ENCODE data around the gene RAF1. TPM values are rescaled to one million over a fixed set of nuclear protein-coding genes. Genes with fewer than 3 reads are reported as not detected.

RAF1 gene
- total and polyA plus RNA-seq, 2 experiments from 2014 or later: 39.5 to 123 TPM

DNA sequence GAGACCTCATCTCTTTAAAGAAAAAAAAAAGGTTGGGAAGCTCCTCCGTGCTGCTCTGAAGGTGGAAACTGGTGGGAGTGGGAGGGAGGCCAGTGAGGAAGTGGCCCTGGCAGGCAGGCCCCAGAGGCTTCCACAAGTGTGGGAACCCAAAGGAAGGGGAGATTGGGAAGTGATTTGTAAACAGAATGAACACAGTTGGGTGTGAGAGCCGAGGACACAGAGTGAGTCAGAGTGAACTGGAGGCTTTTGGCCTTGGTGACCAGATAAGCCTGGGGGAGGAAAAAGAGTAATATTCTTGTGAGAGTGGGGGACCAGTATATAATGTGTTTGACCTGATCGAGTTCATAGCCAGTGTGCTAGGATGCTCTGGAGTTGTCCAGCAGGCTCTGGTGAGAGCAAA lies 84.0 kb downstream of the RAF1 start:
- peaks cover 84% of the 10 kb centered on the region for H3K36me3 Mint-ChIP-seq (ENCODE audit: low read depth)

More for the DNA sequence above, 84.0 kb downstream of the RAF1 start:
- ATAC-seq (no peak), DNase-seq (ENCODE audit: low spot score) (no peak)
- H3K4me3 ChIP-seq: no peak overlapping the region
- peaks cover 25% of the 10 kb centered on the region for H3K27me3 Mint-ChIP-seq (ENCODE audit: insufficient read depth, low read depth, poor library complexity)
- H3K4me1 ChIP-seq (ENCODE audit: insufficient read depth): no peaks in the 10 kb centered on the region
- H3K79me2 ChIP-seq (replicated peaks; ENCODE audit: insufficient read depth): no peaks in the 10 kb centered on the region
- H3K27ac ChIP-seq (ENCODE audit: low read depth): no peak overlapping the region
- peaks cover 27% of the 10 kb centered on the region for H3K36me3 ChIP-seq (ENCODE audit: insufficient read depth)
- no peaks in the 10 kb centered on the region for H3K27me3 ChIP-seq (ENCODE audit: insufficient read depth)
- no peak overlapping the region for H3K4me3 Mint-ChIP-seq
- H3K9me3 Mint-ChIP-seq: no peaks in the 10 kb centered on the region
- no peak overlapping the region for H3K4me2 ChIP-seq
- no peaks in the 10 kb centered on the region for H3K9me2 ChIP-seq (ENCODE audit: insufficient read depth)
- H3K4me1 Mint-ChIP-seq: peaks cover 3% of the 10 kb centered on the region; the same call in 2 of the 3 replicates
- TF ChIP-seq, protein P1, sequence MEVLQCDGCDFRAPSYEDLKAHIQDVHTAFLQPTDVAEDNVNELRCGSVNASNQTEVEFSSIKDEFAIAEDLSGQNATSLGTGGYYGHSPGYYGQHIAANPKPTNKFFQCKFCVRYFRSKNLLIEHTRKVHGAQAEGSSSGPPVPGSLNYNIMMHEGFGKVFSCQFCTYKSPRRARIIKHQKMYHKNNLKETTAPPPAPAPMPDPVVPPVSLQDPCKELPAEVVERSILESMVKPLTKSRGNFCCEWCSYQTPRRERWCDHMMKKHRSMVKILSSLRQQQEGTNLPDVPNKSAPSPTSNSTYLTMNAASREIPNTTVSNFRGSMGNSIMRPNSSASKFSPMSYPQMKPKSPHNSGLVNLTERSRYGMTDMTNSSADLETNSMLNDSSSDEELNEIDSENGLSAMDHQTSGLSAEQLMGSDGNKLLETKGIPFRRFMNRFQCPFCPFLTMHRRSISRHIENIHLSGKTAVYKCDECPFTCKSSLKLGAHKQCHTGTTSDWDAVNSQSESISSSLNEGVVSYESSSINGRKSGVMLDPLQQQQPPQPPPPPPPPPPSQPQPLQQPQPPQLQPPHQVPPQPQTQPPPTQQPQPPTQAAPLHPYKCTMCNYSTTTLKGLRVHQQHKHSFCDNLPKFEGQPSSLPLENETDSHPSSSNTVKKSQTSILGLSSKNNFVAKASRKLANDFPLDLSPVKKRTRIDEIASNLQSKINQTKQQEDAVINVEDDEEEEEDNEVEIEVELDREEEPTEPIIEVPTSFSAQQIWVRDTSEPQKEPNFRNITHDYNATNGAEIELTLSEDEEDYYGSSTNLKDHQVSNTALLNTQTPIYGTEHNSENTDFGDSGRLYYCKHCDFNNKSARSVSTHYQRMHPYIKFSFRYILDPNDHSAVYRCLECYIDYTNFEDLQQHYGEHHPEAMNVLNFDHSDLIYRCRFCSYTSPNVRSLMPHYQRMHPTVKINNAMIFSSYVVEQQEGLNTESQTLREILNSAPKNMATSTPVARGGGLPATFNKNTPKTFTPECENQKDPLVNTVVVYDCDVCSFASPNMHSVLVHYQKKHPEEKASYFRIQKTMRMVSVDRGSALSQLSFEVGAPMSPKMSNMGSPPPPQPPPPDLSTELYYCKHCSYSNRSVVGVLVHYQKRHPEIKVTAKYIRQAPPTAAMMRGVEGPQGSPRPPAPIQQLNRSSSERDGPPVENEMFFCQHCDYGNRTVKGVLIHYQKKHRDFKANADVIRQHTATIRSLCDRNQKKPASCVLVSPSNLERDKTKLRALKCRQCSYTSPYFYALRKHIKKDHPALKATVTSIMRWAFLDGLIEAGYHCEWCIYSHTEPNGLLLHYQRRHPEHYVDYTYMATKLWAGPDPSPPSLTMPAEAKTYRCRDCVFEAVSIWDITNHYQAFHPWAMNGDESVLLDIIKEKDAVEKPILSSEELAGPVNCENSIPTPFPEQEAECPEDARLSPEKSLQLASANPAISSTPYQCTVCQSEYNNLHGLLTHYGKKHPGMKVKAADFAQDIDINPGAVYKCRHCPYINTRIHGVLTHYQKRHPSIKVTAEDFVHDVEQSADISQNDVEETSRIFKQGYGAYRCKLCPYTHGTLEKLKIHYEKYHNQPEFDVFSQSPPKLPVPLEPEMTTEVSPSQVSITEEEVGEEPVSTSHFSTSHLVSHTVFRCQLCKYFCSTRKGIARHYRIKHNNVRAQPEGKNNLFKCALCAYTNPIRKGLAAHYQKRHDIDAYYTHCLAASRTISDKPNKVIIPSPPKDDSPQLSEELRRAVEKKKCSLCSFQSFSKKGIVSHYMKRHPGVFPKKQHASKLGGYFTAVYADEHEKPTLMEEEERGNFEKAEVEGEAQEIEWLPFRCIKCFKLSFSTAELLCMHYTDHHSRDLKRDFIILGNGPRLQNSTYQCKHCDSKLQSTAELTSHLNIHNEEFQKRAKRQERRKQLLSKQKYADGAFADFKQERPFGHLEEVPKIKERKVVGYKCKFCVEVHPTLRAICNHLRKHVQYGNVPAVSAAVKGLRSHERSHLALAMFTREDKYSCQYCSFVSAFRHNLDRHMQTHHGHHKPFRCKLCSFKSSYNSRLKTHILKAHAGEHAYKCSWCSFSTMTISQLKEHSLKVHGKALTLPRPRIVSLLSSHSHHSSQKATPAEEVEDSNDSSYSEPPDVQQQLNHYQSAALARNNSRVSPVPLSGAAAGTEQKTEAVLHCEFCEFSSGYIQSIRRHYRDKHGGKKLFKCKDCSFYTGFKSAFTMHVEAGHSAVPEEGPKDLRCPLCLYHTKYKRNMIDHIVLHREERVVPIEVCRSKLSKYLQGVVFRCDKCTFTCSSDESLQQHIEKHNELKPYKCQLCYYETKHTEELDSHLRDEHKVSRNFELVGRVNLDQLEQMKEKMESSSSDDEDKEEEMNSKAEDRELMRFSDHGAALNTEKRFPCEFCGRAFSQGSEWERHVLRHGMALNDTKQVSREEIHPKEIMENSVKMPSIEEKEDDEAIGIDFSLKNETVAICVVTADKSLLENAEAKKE (CRISPR knock-in tag; IDR thresholded peaks at IDR 0.05): no peak
- TF ChIP-seq, protein P2, sequence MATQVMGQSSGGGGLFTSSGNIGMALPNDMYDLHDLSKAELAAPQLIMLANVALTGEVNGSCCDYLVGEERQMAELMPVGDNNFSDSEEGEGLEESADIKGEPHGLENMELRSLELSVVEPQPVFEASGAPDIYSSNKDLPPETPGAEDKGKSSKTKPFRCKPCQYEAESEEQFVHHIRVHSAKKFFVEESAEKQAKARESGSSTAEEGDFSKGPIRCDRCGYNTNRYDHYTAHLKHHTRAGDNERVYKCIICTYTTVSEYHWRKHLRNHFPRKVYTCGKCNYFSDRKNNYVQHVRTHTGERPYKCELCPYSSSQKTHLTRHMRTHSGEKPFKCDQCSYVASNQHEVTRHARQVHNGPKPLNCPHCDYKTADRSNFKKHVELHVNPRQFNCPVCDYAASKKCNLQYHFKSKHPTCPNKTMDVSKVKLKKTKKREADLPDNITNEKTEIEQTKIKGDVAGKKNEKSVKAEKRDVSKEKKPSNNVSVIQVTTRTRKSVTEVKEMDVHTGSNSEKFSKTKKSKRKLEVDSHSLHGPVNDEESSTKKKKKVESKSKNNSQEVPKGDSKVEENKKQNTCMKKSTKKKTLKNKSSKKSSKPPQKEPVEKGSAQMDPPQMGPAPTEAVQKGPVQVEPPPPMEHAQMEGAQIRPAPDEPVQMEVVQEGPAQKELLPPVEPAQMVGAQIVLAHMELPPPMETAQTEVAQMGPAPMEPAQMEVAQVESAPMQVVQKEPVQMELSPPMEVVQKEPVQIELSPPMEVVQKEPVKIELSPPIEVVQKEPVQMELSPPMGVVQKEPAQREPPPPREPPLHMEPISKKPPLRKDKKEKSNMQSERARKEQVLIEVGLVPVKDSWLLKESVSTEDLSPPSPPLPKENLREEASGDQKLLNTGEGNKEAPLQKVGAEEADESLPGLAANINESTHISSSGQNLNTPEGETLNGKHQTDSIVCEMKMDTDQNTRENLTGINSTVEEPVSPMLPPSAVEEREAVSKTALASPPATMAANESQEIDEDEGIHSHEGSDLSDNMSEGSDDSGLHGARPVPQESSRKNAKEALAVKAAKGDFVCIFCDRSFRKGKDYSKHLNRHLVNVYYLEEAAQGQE (IDR thresholded peaks at IDR 0.05; ENCODE audit: unreplicated experiment): no peak
- TF ChIP-seq ZNF331 (CRISPR knock-in tag; IDR thresholded peaks at IDR 0.05; ENCODE audit: low read depth) (no peak), EZH2phosphoT487 (IDR thresholded peaks at IDR 0.05; ENCODE audit: unreplicated experiment) (no peak)
- H4K20me1 ChIP-seq (replicated peaks; ENCODE audit: insufficient read depth): peaks cover 12% of the 10 kb centered on the region
- H2AFZ ChIP-seq: no peak overlapping the region
- H3F3A ChIP-seq (replicated peaks; ENCODE audit: low read depth): 0 out of 2 replicates have a peak, but pooled peaks cover 13% of the 10 kb centered on the region
- no peak overlapping the region for H3K27ac Mint-ChIP-seq
